Measurements from ENCODE around the gene ADORA1. TPM values are rescaled to one million over a fixed set of nuclear protein-coding genes. Genes with fewer than 3 reads are reported as not detected.

Gene ADORA1
- total RNA-seq, 2 experiments from 2014 or later, result not detected

GRCh38 chr1:203175237-203175826 is 47.8 kb downstream of the ADORA1 start, which contains the start of gene MYBPH:
Gene MYBPH, minus strand, starts transcription at chr1:203175826. Its CDS starts 71 bp downstream, at chr1:203175755.
- no peaks in the 10 kb centered on the region for H3K4me1 Mint-ChIP-seq (ENCODE audit: low read depth)
- ChIA-PET POLR2A (interaction anchor here (1.4 kb wide), 1 partner anchor 52 kb away, joined by 3 read pairs; no protein-coding TSS in a partner anchor), CTCF (interaction anchor here (0.7 kb wide), 1 partner anchor 57 kb away, joined by 3 read pairs; no protein-coding TSS in a partner anchor)
- intact Hi-C loops (cut with micrococcal nuclease), result no loop called here
- no peaks in the 10 kb centered on the region for H3K9me3 Mint-ChIP-seq
- no peak within 1 kb of the TSS for H3K4me3 Mint-ChIP-seq
- no peak for DNase-seq
- no peak for TF ChIP-seq CTCF (IDR thresholded peaks at IDR 0.05)
- no peak for ATAC-seq
- no peaks in the 10 kb centered on the region for H3K36me3 Mint-ChIP-seq (ENCODE audit: low read depth)
- no peaks in the 10 kb centered on the region for H3K27me3 Mint-ChIP-seq
- H3K27ac Mint-ChIP-seq, result no peak within 1 kb of the TSS

GRCh38 chr1:203175827-203176241 is 48.3 kb downstream of the ADORA1 start:
- Mint-ChIP-seq H3K4me1 (ENCODE audit: low read depth) (no peaks in the 10 kb centered on the region), H3K36me3 (ENCODE audit: low read depth) (no peaks in the 10 kb centered on the region), H3K27ac (no peak overlapping the region), H3K4me3 (no peak overlapping the region), H3K9me3 (no peaks in the 10 kb centered on the region), H3K27me3 (no peaks in the 10 kb centered on the region)
- ChIA-PET CTCF (interaction anchor here (0.7 kb wide), 1 partner anchor 58 kb away, joined by 3 read pairs; no protein-coding TSS in a partner anchor), POLR2A (interaction anchor here (1.4 kb wide), 1 partner anchor 51 kb away, joined by 3 read pairs; no protein-coding TSS in a partner anchor)
- intact Hi-C loops (cut with micrococcal nuclease), result no loop called here
- DNase-seq (no peak), ATAC-seq (no peak)
- TF ChIP-seq CTCF (IDR thresholded peaks at IDR 0.05), result no peak

GRCh38 chr1:203176273-203177035 is 48.9 kb downstream of the ADORA1 start:
- Mint-ChIP-seq H3K27me3 (no peaks in the 10 kb centered on the region), H3K4me3 (no peak overlapping the region), H3K27ac (no peak overlapping the region), H3K9me3 (no peaks in the 10 kb centered on the region), H3K4me1 (ENCODE audit: low read depth) (no peaks in the 10 kb centered on the region), H3K36me3 (ENCODE audit: low read depth) (no peaks in the 10 kb centered on the region)
- ATAC-seq (no peak), DNase-seq (no peak)
- ChIA-PET POLR2A (interaction anchor here (1.4 kb wide), 1 partner anchor 51 kb away, joined by 3 read pairs; no protein-coding TSS in a partner anchor), CTCF (interaction anchor here (0.7 kb wide), 1 partner anchor 59 kb away, joined by 3 read pairs; no protein-coding TSS in a partner anchor)
- TF ChIP-seq CTCF (IDR thresholded peaks at IDR 0.05), result no peak
- intact Hi-C loops (cut with micrococcal nuclease), result no loop called here

- Mint-ChIP-seq H3K27me3 (no peaks in the 10 kb centered on the region), H3K27ac (no peak overlapping the region), H3K36me3 (ENCODE audit: low read depth) (no peaks in the 10 kb centered on the region), H3K4me1 (ENCODE audit: low read depth) (no peaks in the 10 kb centered on the region), H3K4me3 (no peak overlapping the region), H3K9me3 (no peaks in the 10 kb centered on the region)
- DNase-seq (no peak), ATAC-seq (no peak)
- intact Hi-C loops (cut with micrococcal nuclease), result no loop called here
- no peak for TF ChIP-seq CTCF (IDR thresholded peaks at IDR 0.05)
- ChIA-PET POLR2A (interaction anchor here (1.4 kb wide), 1 partner anchor 50 kb away, joined by 3 read pairs; no protein-coding TSS in a partner anchor), CTCF (no interaction called here)
Observed at GRCh38 chr1:203177036-203177405, 49.5 kb downstream of the ADORA1 start.

All from activated CD8-positive, alpha-beta T cell treated with anti-CD3 and anti-CD28 coated beads for 36 hours (primary cell).